ENCODE results near the gene CD163.

DNA sequence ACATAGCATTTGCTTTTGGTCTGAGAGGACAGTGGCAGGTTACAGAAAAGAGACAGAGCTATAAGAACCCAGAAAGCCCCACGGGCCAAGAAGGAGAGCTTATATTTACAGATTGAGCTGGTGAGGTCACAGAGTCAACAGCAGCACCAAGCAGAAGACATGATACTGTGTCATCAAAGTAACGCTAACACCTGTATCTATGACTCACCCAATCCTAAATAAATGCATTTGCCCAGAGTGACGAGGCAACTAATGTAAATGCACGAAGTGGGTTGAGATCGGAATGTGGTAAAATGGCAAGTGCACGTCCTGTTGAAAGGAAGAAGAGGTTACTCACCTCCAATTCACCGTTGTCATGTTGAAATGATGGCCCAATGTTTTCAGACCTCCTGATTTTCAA lies 52.9 kb downstream of the CD163 start:
- TF ChIP-seq, protein P1, sequence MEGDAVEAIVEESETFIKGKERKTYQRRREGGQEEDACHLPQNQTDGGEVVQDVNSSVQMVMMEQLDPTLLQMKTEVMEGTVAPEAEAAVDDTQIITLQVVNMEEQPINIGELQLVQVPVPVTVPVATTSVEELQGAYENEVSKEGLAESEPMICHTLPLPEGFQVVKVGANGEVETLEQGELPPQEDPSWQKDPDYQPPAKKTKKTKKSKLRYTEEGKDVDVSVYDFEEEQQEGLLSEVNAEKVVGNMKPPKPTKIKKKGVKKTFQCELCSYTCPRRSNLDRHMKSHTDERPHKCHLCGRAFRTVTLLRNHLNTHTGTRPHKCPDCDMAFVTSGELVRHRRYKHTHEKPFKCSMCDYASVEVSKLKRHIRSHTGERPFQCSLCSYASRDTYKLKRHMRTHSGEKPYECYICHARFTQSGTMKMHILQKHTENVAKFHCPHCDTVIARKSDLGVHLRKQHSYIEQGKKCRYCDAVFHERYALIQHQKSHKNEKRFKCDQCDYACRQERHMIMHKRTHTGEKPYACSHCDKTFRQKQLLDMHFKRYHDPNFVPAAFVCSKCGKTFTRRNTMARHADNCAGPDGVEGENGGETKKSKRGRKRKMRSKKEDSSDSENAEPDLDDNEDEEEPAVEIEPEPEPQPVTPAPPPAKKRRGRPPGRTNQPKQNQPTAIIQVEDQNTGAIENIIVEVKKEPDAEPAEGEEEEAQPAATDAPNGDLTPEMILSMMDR (IDR thresholded peaks at IDR 0.05; ENCODE audit: insufficient read depth, low read depth, low read length) = no peak
- TF ChIP-seq EZH2 (IDR thresholded peaks at IDR 0.05; ENCODE audit: insufficient read depth, low read length) = no peak

Data from astrocyte (in vitro differentiated cells and primary cell).